ENCODE data around the gene GPBAR1. TPM values are rescaled to one million over a fixed set of nuclear protein-coding genes. Genes with fewer than 3 reads are reported as not detected.

The GPBAR1 gene
- total and polyA plus RNA-seq, 9 donors = 0.28 to 3.8 (median 2.1) TPM

DNA sequence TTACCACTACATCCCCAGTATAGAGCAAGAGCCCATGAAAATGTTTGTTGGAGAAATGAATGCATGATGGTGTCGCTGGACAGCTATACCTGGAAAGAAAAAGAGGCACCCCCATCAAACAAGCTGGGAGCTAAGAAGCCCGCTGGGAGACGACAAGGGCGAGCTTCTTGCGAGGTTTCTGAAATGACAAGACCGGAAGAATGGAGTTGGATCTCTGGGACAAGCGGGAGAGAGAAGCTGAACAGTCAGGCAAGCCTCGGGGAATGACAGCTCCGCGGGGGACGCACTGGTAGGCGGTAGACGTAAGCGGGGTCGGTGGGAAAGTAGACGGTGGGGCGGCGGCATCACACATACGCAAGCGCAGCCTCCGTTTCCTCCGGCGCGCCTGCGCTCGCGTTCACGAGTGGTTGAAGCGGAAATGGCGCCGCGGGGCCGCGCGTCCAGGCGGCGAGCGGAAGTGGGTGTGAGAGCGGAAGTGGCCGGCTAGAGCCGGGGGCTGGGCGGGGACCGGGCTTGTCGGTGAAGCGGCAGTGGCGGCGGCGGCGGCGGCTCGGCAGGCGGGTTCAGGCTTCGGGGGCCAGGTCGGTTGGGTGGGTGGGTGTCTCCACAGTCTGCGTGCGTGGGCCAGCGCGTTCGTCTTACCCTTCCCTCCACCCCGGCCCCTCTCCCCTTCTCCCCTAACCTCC is 44.0 kb upstream of the GPBAR1 start, which contains the start of gene ARPC2:
Gene ARPC2, plus strand, starts transcription at position 516 of the 686 bp plus-strand sequence. CDS start 282 bp downstream, outside the sequence.
- WGBS, 3 donors = 0 to 1% (median 0%) methylated on average over 41 to 60 of the region's 60 CpGs
- TF ChIP-seq EP300 (IDR thresholded peaks at IDR 0.05) (no peak), POLR2A (IDR thresholded peaks at IDR 0.05) (peak; percentile 93), CTCF (IDR thresholded peaks at IDR 0.05) (peak; percentile 34 to 77 (median 65))
- peak within 1 kb of the TSS; percentile 72 to 90 for H3K27ac ChIP-seq
- no peaks in the 10 kb centered on the region for H3K9me3 ChIP-seq
- peak; percentile 92 to 97 (median 93) for DNase-seq
- peak within 1 kb of the TSS; percentile 81 for H3K4me3 ChIP-seq
- peaks cover 8% of the 10 kb centered on the region for H3K4me1 ChIP-seq (ENCODE audit: insufficient read depth)
- H3K27me3 ChIP-seq = no peaks in the 10 kb centered on the region
- H3K36me3 ChIP-seq = no peaks in the 10 kb centered on the region
- intact Hi-C loops (cut with DNase I) = loop anchor here in 2 of 4 donors (5.0 kb wide), 2 partner anchors 45 to 50 kb away; partner anchors contain the start of gene GPBAR1 (in 1 of the 2)

GRCh38 chr2:218217360-218218267 is 43.2 kb upstream of the GPBAR1 start:
- Histone ChIP-seq H3K27me3 (no peaks in the 10 kb centered on the region), H3K4me1 (ENCODE audit: insufficient read depth) (peaks cover 14% of the 10 kb centered on the region), H3K27ac (peak overlapping the region; percentile 53 to 90), H3K4me3 (peak overlapping the region; percentile 81), H3K36me3 (no peaks in the 10 kb centered on the region), H3K9me3 (no peaks in the 10 kb centered on the region)
- TF ChIP-seq EP300 (IDR thresholded peaks at IDR 0.05) (no peak), POLR2A (IDR thresholded peaks at IDR 0.05) (no peak), CTCF (IDR thresholded peaks at IDR 0.05) (no peak)
- intact Hi-C loops (cut with DNase I) = loop anchor here in 2 of 4 donors (5.0 kb wide), 2 partner anchors 45 to 50 kb away; partner anchors contain the start of gene GPBAR1 (in 1 of the 2)
- WGBS, 3 donors = 0 to 1% (median 1%) methylated on average over 46 of the region's 47 CpGs
- peak; percentile 51 to 71 (median 60) for DNase-seq

- WGBS, 3 donors = 13 to 17% (median 15%) methylated on average over 4 of the region's 4 CpGs
- intact Hi-C loops (cut with DNase I) = loop anchor here in 2 of 4 donors (5.0 kb wide), 2 partner anchors 44 to 49 kb away; partner anchors contain the start of gene GPBAR1 (in 1 of the 2)
- Histone ChIP-seq H3K27me3 (no peaks in the 10 kb centered on the region), H3K4me3 (peak overlapping the region; percentile 81), H3K4me1 (ENCODE audit: insufficient read depth) (peaks cover 14% of the 10 kb centered on the region), H3K9me3 (no peaks in the 10 kb centered on the region), H3K36me3 (no peaks in the 10 kb centered on the region), H3K27ac (peak overlapping the region in 1 of 2 donors; percentile 90)
- DNase-seq = no peak
- TF ChIP-seq CTCF (IDR thresholded peaks at IDR 0.05) = no peak
- TF ChIP-seq EP300 (IDR thresholded peaks at IDR 0.05) = no peak
- no peak for TF ChIP-seq POLR2A (IDR thresholded peaks at IDR 0.05)
Observed at GRCh38 chr2:218218268-218219185, 42.3 kb upstream of the GPBAR1 start.

Data from ovary (tissue), 9 donors.